Calu3 (cell line): ENCODE data around the gene APOBEC3G. TPM values are rescaled to one million over a fixed set of nuclear protein-coding genes. Genes with fewer than 3 reads are reported as not detected.

Experiments
- BruUV-seq: library from RNA; stranded (reverse); fragments of 400-500 nt; replicated peaks from 2 replicates; lab custom pipeline; 2021; lab: Mats Ljungman, UMichigan
- CTCF ChIA-PET: fragments of 300-600 bp; sonication (Branson Sonifier 250); formaldehyde crosslinking; loops from one replicate; lab custom pipeline; 2022; ENCODE audit warnings: antibody characterized with exemption; lab: Charles Lee
- DNase-seq: peaks from one replicate; pipeline ENCODE4 v3.0.0; 2022
- H3K27ac Mint-ChIP-seq: one replicate; pipeline ENCODE4 v1.8.0; 2022; ENCODE audit warnings: mixed read lengths; ENCODE audit not compliant: unreplicated experiment
- H3K27me3 Mint-ChIP-seq: one replicate; pipeline ENCODE4 v1.8.0; 2022; ENCODE audit warnings: mixed read lengths; ENCODE audit not compliant: unreplicated experiment
- H3K36me3 Mint-ChIP-seq: one replicate; pipeline ENCODE4 v1.8.0; 2022; ENCODE audit warnings: mild to moderate bottlenecking, moderate library complexity, mixed read lengths; ENCODE audit not compliant: insufficient read depth, unreplicated experiment
- H3K4me1 Mint-ChIP-seq: one replicate; pipeline ENCODE4 v1.8.0; 2022; ENCODE audit warnings: mild to moderate bottlenecking, low read depth, mixed read lengths; ENCODE audit not compliant: unreplicated experiment
- H3K4me3 Mint-ChIP-seq: one replicate; pipeline ENCODE4 v1.8.0; 2022; ENCODE audit warnings: mild to moderate bottlenecking, low read depth, moderate library complexity, mixed read lengths; ENCODE audit not compliant: unreplicated experiment
- H3K9me3 Mint-ChIP-seq: one replicate; pipeline ENCODE4 v1.8.0; 2022; ENCODE audit warnings: low read depth, mixed read lengths; ENCODE audit not compliant: unreplicated experiment
- intact Hi-C: fragments of 100-400 bp; cut with micrococcal nuclease; formaldehyde crosslinking; loops from one replicate; pipeline ENCODE4 v1.10.0; 2022; ENCODE audit not compliant: unreplicated experiment
- total RNA-seq: library from RNA; stranded (reverse); gene quantifications from 2 replicates; pipeline ENCODE4 v1.2.3, GENCODE V29; 2022
- TF ChIP-seq, protein P1 (sequence below): fragments of 200-600 bp; IDR thresholded peaks from one replicate; pipeline ENCODE4 v1.8.0; 2022; ENCODE audit warnings: antibody characterized with exemption; ENCODE audit not compliant: unreplicated experiment

APOBEC3G gene
- total RNA-seq, 1 experiment from 2014 or later = 12.3 TPM

DNA sequence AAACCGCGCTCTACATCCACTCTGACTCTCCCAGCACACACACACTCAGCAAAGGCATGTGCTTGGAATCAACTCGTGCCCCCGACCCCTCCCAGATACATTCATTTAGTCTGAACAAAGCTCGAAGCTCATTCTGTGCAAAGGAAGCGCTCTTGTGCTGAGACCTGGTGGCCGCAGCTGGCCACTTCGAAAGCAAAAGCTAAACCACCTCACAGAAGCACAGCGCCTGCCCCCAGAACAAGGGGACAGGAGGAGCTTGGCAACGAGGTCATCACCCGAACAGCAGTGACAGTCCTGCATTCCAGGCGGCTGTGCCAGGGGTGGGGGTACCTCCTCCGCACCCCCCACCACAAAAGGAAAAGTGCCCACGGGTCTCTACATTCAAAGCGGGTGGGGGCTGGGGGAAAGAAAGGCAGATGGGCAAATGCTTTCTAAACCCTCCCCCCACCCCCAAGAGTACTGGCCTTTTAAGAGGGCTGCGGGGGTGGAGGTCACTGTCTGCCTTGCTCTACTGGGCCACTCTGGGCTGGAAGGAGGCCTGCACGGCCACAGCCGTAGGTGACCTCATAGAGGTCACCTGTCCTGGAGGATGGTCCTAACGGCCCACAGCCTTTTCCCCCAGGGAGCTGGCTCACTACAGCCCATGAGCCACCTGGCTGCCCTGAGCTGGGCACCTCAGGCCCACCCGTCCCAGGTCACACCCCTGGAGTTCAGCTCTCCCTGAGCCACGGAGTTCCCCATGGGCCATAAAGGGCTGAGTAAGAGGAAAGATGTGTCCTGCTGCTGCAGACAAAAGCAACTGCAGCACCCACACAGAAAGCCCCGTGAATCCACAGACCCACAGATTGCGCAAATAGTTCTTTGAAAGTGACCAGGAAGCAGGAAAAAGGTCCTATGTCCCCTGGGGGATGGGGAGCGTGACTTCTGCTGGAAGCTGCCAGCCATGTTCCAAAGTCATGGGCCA is 54.1 kb downstream of the APOBEC3G start:
- H3K4me1 Mint-ChIP-seq = no peaks in the 10 kb centered on the region

DNA sequence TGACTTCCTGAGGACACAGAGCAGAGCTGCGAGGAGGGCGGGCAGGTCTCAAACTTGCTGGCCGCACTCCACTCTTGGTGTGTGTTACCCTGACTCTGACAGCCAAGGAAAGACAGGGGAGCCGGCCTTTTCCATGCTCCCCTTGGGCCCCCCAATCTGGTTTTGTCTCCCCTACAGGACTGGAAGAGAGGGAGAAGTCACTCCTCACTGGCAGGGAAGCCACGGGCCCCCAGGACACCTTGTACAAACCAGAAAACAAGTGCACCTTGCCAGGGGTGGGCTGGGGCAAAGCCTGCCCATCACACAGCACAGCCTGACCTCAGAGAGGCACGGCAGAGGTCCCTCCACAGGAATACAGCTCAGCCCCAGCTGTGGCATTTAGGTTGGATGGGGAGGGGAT is 55.2 kb downstream of the APOBEC3G start:
- Mint-ChIP-seq H3K4me1 (no peaks in the 10 kb centered on the region), H3K4me3 (no peak overlapping the region), H3K9me3 (no peaks in the 10 kb centered on the region), H3K27ac (no peak overlapping the region), H3K27me3 (no peaks in the 10 kb centered on the region), H3K36me3 (peaks cover 14% of the 10 kb centered on the region)
- intact Hi-C loops = no loop called here
- no TSS peak for BruUV-seq
- DNase-seq = no peak
- TF ChIP-seq, protein P1, sequence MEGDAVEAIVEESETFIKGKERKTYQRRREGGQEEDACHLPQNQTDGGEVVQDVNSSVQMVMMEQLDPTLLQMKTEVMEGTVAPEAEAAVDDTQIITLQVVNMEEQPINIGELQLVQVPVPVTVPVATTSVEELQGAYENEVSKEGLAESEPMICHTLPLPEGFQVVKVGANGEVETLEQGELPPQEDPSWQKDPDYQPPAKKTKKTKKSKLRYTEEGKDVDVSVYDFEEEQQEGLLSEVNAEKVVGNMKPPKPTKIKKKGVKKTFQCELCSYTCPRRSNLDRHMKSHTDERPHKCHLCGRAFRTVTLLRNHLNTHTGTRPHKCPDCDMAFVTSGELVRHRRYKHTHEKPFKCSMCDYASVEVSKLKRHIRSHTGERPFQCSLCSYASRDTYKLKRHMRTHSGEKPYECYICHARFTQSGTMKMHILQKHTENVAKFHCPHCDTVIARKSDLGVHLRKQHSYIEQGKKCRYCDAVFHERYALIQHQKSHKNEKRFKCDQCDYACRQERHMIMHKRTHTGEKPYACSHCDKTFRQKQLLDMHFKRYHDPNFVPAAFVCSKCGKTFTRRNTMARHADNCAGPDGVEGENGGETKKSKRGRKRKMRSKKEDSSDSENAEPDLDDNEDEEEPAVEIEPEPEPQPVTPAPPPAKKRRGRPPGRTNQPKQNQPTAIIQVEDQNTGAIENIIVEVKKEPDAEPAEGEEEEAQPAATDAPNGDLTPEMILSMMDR = no peak
- CTCF ChIA-PET = no interaction called here

More for the DNA sequence above, 54.1 kb downstream of the APOBEC3G start:
- H3K36me3 Mint-ChIP-seq = peaks cover 14% of the 10 kb centered on the region
- no peak overlapping the region for H3K4me3 Mint-ChIP-seq
- BruUV-seq = no TSS peak
- CTCF ChIA-PET = interaction anchor here (0.6 kb wide), 2 partner anchors 110 to 122 kb away, joined by 3 to 4 read pairs; no protein-coding TSS in a partner anchor
- intact Hi-C loops = no loop called here
- no peaks in the 10 kb centered on the region for H3K9me3 Mint-ChIP-seq
- no peak for DNase-seq
- TF ChIP-seq, protein P1 = no peak
- no peaks in the 10 kb centered on the region for H3K27me3 Mint-ChIP-seq
- no peak overlapping the region for H3K27ac Mint-ChIP-seq

DNA sequence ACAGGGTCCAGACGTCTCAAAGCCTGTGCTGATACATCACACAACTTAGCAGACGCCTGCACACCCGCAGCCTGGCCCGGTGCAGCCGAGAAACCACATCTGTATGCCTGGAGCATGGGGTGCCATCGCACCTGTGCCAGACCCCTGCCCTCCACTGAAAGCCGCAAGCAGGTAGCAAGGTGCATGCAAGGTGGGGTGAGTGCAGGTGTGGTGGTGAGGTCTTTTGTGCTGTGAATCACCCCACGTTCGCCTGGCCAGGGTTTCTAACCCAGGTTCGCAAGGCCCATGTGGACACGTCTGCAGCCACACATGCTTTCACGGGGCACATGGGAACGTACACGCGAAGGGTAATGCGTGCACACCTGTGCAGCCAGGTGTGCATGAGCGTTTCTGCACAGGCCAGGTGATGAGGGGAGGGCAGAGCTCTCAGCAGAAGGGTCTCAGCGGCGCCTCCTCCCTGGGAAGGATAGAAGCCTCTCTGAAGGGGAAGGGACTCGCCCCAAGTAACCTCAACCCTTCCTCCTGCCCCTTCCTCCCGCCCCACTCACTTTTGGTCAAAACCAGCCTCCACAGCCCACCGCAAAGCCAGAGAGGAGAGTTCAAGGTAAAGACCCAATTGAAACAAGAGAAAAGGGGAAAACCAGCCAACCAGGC is 55.9 kb downstream of the APOBEC3G start:
- TF ChIP-seq, protein P1 = no peak

DNA sequence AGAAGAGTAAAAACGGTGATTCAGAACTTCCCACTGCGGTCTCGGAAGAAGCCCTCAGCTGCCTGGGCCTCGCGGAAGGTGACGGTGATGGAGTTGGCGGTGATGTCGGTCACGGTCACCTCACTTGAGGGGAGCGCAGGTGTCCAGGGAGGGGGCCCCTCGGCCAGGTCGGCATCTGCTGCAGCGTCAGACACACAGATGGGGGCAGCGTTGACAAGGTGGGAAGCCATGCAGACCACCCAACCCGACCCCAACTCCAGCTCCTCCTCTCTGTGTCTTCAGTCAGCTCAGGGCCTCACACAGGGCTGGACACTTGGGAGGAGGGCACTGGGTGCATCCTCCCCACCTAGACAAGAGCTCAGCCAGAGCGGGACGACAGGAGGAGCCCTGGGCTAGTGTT is 56.8 kb downstream of the APOBEC3G start:
- intact Hi-C loops = no loop called here
- no peak for DNase-seq
- Mint-ChIP-seq H3K4me1 (no peaks in the 10 kb centered on the region), H3K9me3 (no peaks in the 10 kb centered on the region), H3K27me3 (no peaks in the 10 kb centered on the region), H3K27ac (no peak overlapping the region), H3K4me3 (no peak overlapping the region), H3K36me3 (peaks cover 9% of the 10 kb centered on the region)
- TF ChIP-seq, protein P1 = no peak
- CTCF ChIA-PET = no interaction called here
- BruUV-seq = no TSS peak

More for the DNA sequence above, 55.9 kb downstream of the APOBEC3G start:
- Mint-ChIP-seq H3K27ac (no peak overlapping the region), H3K27me3 (no peaks in the 10 kb centered on the region), H3K4me3 (no peak overlapping the region), H3K9me3 (no peaks in the 10 kb centered on the region), H3K4me1 (no peaks in the 10 kb centered on the region), H3K36me3 (peaks cover 14% of the 10 kb centered on the region)
- intact Hi-C loops = no loop called here
- CTCF ChIA-PET = no interaction called here
- no peak for DNase-seq
- no TSS peak for BruUV-seq
